Left lung (tissue), 10 donors: ENCODE measurements around the gene RGS3. TPM values are rescaled to one million over a fixed set of nuclear protein-coding genes. Genes with fewer than 3 reads are reported as not detected.

Experiments
- ATAC-seq: fragments of 200-7000 bp; cut with Tn5 transposase; one replicate; pipeline ENCODE4 v1.9.1; 2020; ENCODE audit warnings: moderate library complexity
- DNase-seq, 4 donors: peaks; one replicate each; pipeline ENCODE4 v3.0.0-alpha.2; 2013 to 2020
- H3K27ac ChIP-seq, 2 donors: fragments of 200-600 bp; sonication (generic) in 1 of 2; one replicate each; pipeline versions ENCODE4 v1.5.0 to v1.8.0; 2020 to 2021
- H3K27me3 ChIP-seq, 2 donors: fragments of 200-600 bp; sonication (generic) in 1 of 2; one replicate each; pipeline versions ENCODE4 v1.5.0 to v1.8.0; 2020 to 2021
- H3K36me3 ChIP-seq, 2 donors: fragments of 200-600 bp; sonication (generic) in 1 of 2; one replicate each; pipeline versions ENCODE4 v1.5.0 to v1.8.0; 2020 to 2021
- H3K4me1 ChIP-seq, 2 donors: fragments of 200-600 bp; one replicate each; pipeline ENCODE4 v1.8.0; 2021
- H3K4me3 ChIP-seq, 2 donors: fragments of 200-600 bp; sonication (generic) in 1 of 2; one replicate each; pipeline versions ENCODE4 v1.5.0 to v1.8.0; 2020 to 2021; ENCODE audit warnings: mild to moderate bottlenecking in 1 of 2
- H3K9me3 ChIP-seq, 2 donors: fragments of 200-600 bp; sonication (generic) in 1 of 2; one replicate each; pipeline versions ENCODE4 v1.5.0 to v1.8.0; 2020 to 2021
- CTCF ChIP-seq, 2 donors: fragments of 200-600 bp; sonication (generic) in 1 of 2; IDR thresholded peaks; one replicate each; pipeline versions ENCODE4 v1.5.0 to v1.8.0; 2021; ENCODE audit warnings: antibody characterized with exemption in 2 of 2
- intact Hi-C, 2 donors: fragments of 100-400 bp; cut with DNase I; formaldehyde crosslinking; loops; one replicate each; pipeline versions ENCODE4 v1.11.2 to v1.14.2; 2022
- polyA plus RNA-seq, 6 donors: library from polyadenylated mRNA; unstranded; fragments of 120-200 nt; gene quantifications; one replicate each; pipeline ENCODE4 v1.2.1, GENCODE V29; 2013; ENCODE audit not compliant: insufficient read length in 6 of 6
- total RNA-seq, 2 donors: library from RNA; stranded (reverse); fragmentation: NEBNext Ultra II Directional; extraction: Animal tissue kit (Norgen Biotek cat#: 25700); gene quantifications; one replicate each; pipeline ENCODE4 v1.2.1, GENCODE V29; 2021
- donor health status: DM: no; HTN: yes; CAD: no.
- donor health status: DM: no; HTN: no; CAD: no.

RGS3 gene
- total and polyA plus RNA-seq, 8 donors, result 69.6 to 96.9 (median 77.4) TPM

- Histone ChIP-seq H3K9me3 (no peaks in the 10 kb centered on the region), H3K27ac (no peak overlapping the region), H3K4me3 (no peak overlapping the region), H3K4me1 (no peaks in the 10 kb centered on the region), H3K36me3 (no peaks in the 10 kb centered on the region), H3K27me3 (no peaks in the 10 kb centered on the region)
- intact Hi-C loops, result no loop called here
- DNase-seq (no peak), ATAC-seq (no peak)
- TF ChIP-seq CTCF (IDR thresholded peaks at IDR 0.05), result no peak
Observed at GRCh38 chr9:113475992-113476391, 12.5 kb downstream of the RGS3 start.

GRCh38 chr9:113476511-113476916 lies 13.0 kb downstream of the RGS3 start:
- no peaks in the 10 kb centered on the region for H3K4me1 ChIP-seq
- no peak overlapping the region for H3K27ac ChIP-seq
- H3K27me3 ChIP-seq, result no peaks in the 10 kb centered on the region
- no peak overlapping the region for H3K4me3 ChIP-seq
- no peaks in the 10 kb centered on the region for H3K36me3 ChIP-seq
- no peak for DNase-seq
- no peak for TF ChIP-seq CTCF (IDR thresholded peaks at IDR 0.05)
- ATAC-seq, result no peak
- no peaks in the 10 kb centered on the region for H3K9me3 ChIP-seq
- intact Hi-C loops, result no loop called here

- DNase-seq, result no peak
- no peak overlapping the region for H3K27ac ChIP-seq
- H3K9me3 ChIP-seq, result no peaks in the 10 kb centered on the region
- no peaks in the 10 kb centered on the region for H3K27me3 ChIP-seq
- no peaks in the 10 kb centered on the region for H3K36me3 ChIP-seq
- ATAC-seq, result no peak
- H3K4me1 ChIP-seq, result no peaks in the 10 kb centered on the region
- H3K4me3 ChIP-seq, result no peak overlapping the region
- intact Hi-C loops, result no loop called here
- TF ChIP-seq CTCF (IDR thresholded peaks at IDR 0.05), result no peak
Observed at GRCh38 chr9:113477058-113477457, 13.5 kb downstream of the RGS3 start.

GRCh38 chr9:113477661-113478060 lies 14.1 kb downstream of the RGS3 start:
- Histone ChIP-seq H3K4me1 (no peaks in the 10 kb centered on the region), H3K27me3 (no peaks in the 10 kb centered on the region), H3K27ac (no peak overlapping the region), H3K4me3 (no peak overlapping the region), H3K36me3 (no peaks in the 10 kb centered on the region), H3K9me3 (no peaks in the 10 kb centered on the region)
- ATAC-seq (no peak), DNase-seq (no peak)
- intact Hi-C loops, result no loop called here
- no peak for TF ChIP-seq CTCF (IDR thresholded peaks at IDR 0.05)

- Histone ChIP-seq H3K27ac (no peak overlapping the region), H3K9me3 (no peaks in the 10 kb centered on the region)
- no peak for ATAC-seq
Observed at GRCh38 chr9:113479174-113479621, 15.7 kb downstream of the RGS3 start.

More at GRCh38 chr9:113479174-113479621, 15.7 kb downstream of the RGS3 start:
- no peak for TF ChIP-seq CTCF (IDR thresholded peaks at IDR 0.05)
- intact Hi-C loops, result no loop called here
- Histone ChIP-seq H3K36me3 (no peaks in the 10 kb centered on the region), H3K4me1 (peaks cover 3 to 6% of the 10 kb centered on the region in 2 donors), H3K4me3 (no peak overlapping the region), H3K27me3 (no peaks in the 10 kb centered on the region)
- no peak for DNase-seq
